Hepatocyte (in vitro differentiated cells): Measurements from ENCODE around the gene MT1F. TPM values are rescaled to one million over a fixed set of nuclear protein-coding genes. Genes with fewer than 3 reads are reported as not detected.

Source experiments
- DNase-seq: peaks from one replicate; pipeline ENCODE4 v3.0.0-alpha.2; 2016; ENCODE audit warnings: low spot score
- H2AFZ ChIP-seq: fragments of 200-600 bp; sonication (generic); 2 replicates; pipeline ENCODE4 v1.6.0; 2016; ENCODE audit warnings: antibody characterized with exemption, mild to moderate bottlenecking
- H3K27ac ChIP-seq: fragments of 200-600 bp; sonication (generic); 2 replicates; pipeline ENCODE4 v1.5.1; 2016; ENCODE audit warnings: mild to moderate bottlenecking
- H3K27me3 ChIP-seq: fragments of 200-600 bp; sonication (generic); 2 replicates; pipeline ENCODE4 v1.6.1; 2016
- H3K36me3 ChIP-seq: fragments of 200-600 bp; sonication (generic); replicated peaks from 2 replicates; pipeline ENCODE4 v1.5.1; 2016; ENCODE audit warnings: low read depth; ENCODE audit not compliant: insufficient read depth
- H3K4me1 ChIP-seq: fragments of 200-600 bp; sonication (generic); 2 replicates; pipeline ENCODE4 v1.5.1; 2016; ENCODE audit warnings: mild to moderate bottlenecking, moderate library complexity; ENCODE audit not compliant: insufficient read depth
- H3K4me2 ChIP-seq: fragments of 200-600 bp; sonication (generic); 2 replicates; pipeline ENCODE4 v1.6.0; 2016
- H3K4me3 ChIP-seq: fragments of 200-600 bp; sonication (generic); 2 replicates; pipeline ENCODE4 v1.5.1; 2016; ENCODE audit warnings: mild to moderate bottlenecking
- H3K79me2 ChIP-seq: fragments of 200-600 bp; sonication (generic); 2 replicates; pipeline ENCODE4 v1.6.0; 2017; ENCODE audit warnings: mild to moderate bottlenecking
- H3K9me2 ChIP-seq: fragments of 200-600 bp; sonication (generic); replicated peaks from 2 replicates; pipeline ENCODE4 v1.6.0; 2017; ENCODE audit warnings: mild to moderate bottlenecking; ENCODE audit not compliant: insufficient read depth
- H3K9me3 ChIP-seq: fragments of 200-600 bp; sonication (generic); 2 replicates; pipeline ENCODE4 v1.5.1; 2016; ENCODE audit warnings: low read depth, mild to moderate bottlenecking
- H4K20me1 ChIP-seq: fragments of 200-600 bp; sonication (generic); 2 replicates; pipeline ENCODE4 v1.6.0; 2016; ENCODE audit warnings: mild to moderate bottlenecking; ENCODE audit not compliant: insufficient read depth, poor library complexity, severe bottlenecking
- CTCF ChIP-seq: fragments of 200-600 bp; sonication (generic); IDR thresholded peaks from 2 replicates; pipeline ENCODE4 v1.5.1; 2016; ENCODE audit warnings: antibody characterized with exemption, mild to moderate bottlenecking; ENCODE audit not compliant: poor library complexity
- EZH2 ChIP-seq: fragments of 200-600 bp; sonication (generic); IDR thresholded peaks from 2 replicates; pipeline ENCODE4 v1.6.1; 2016; ENCODE audit warnings: antibody characterized with exemption, mild to moderate bottlenecking, borderline replicate concordance
- EZH2phosphoT487 ChIP-seq: fragments of 200-600 bp; sonication (generic); IDR thresholded peaks from one replicate; pipeline ENCODE4 v1.6.1; 2018; ENCODE audit warnings: antibody characterized with exemption, mild to moderate bottlenecking, low read depth, moderate library complexity; ENCODE audit not compliant: unreplicated experiment, severe bottlenecking
- WGBS: methylation state at CpG from one replicate; pipeline ENCODE4 v1.1.6; 2016; ENCODE audit warnings: low lambda C conversion rate; ENCODE audit errors: missing lambda C conversion rate; 5-methylcytosine and 5-hydroxymethylcytosine counted together
- polyA plus RNA-seq: library from polyadenylated mRNA; unstranded; fragments of >200 nt; fragmentation: Nextera tagmentation; extraction: Ambion mirVana; gene quantifications from 2 replicates; pipeline ENCODE4 v1.2.1, GENCODE V29; 2016
- total RNA-seq: library from RNA; depleted of rRNA; stranded (reverse); fragments of >200 nt; gene quantifications from 2 replicates; pipeline ENCODE4 v1.2.3, GENCODE V29; 2014

The MT1F gene
- total and polyA plus RNA-seq, 2 experiments from 2014 or later: 7.1 to 11.8 TPM

- Histone ChIP-seq H3K4me1 (no peaks in the 10 kb centered on the region), H3K27me3 (peaks cover 39% of the 10 kb centered on the region), H3K79me2 (no peaks in the 10 kb centered on the region), H3K9me2 (no peaks in the 10 kb centered on the region), H4K20me1 (no peaks in the 10 kb centered on the region), H3K4me3 (no peak overlapping the region), H3K9me3 (no peaks in the 10 kb centered on the region), H3K4me2 (no peak overlapping the region), H3K27ac (no peak overlapping the region), H3K36me3 (no peaks in the 10 kb centered on the region), H2AFZ (no peak overlapping the region)
- DNase-seq: no peak
- WGBS: 55% methylated on average over 1 of the region's 1 CpG
- TF ChIP-seq EZH2 (no peak), CTCF (no peak), EZH2phosphoT487 (no peak)
Measured at GRCh38 chr16:56652600-56652999, 5.2 kb upstream of the MT1F start.

GRCh38 chr16:56653218-56653617, 4.5 kb upstream of the MT1F start:
- Histone ChIP-seq H3K27me3 (peaks cover 36% of the 10 kb centered on the region), H3K36me3 (no peaks in the 10 kb centered on the region), H4K20me1 (no peaks in the 10 kb centered on the region)

GRCh38 chr16:56658327-56658875, 642 bp downstream of the MT1F start:
- Histone ChIP-seq H3K4me2 (peak overlapping the region; percentile 92), H4K20me1 (no peaks in the 10 kb centered on the region), H3K4me3 (no peak overlapping the region), H3K4me1 (no peaks in the 10 kb centered on the region), H3K36me3 (no peaks in the 10 kb centered on the region), H3K27ac (no peak overlapping the region), H3K27me3 (peaks cover 58% of the 10 kb centered on the region), H3K79me2 (no peaks in the 10 kb centered on the region), H2AFZ (peak overlapping the region; percentile 68), H3K9me3 (no peaks in the 10 kb centered on the region), H3K9me2 (no peaks in the 10 kb centered on the region)
- 22% methylated on average over 10 of the region's 10 CpGs for WGBS
- no peak for TF ChIP-seq CTCF
- TF ChIP-seq EZH2phosphoT487: no peak
- no peak for TF ChIP-seq EZH2
- no peak for DNase-seq

More at GRCh38 chr16:56653218-56653617, 4.5 kb upstream of the MT1F start:
- no peaks in the 10 kb centered on the region for H3K9me3 ChIP-seq
- H2AFZ ChIP-seq: no peak overlapping the region
- no peak overlapping the region for H3K27ac ChIP-seq
- no peaks in the 10 kb centered on the region for H3K9me2 ChIP-seq
- WGBS: 88% methylated on average over 7 of the region's 7 CpGs
- no peaks in the 10 kb centered on the region for H3K79me2 ChIP-seq
- no peak overlapping the region for H3K4me3 ChIP-seq
- no peaks in the 10 kb centered on the region for H3K4me1 ChIP-seq
- no peak for DNase-seq
- no peak overlapping the region for H3K4me2 ChIP-seq
- TF ChIP-seq EZH2: no peak
- no peak for TF ChIP-seq EZH2phosphoT487
- no peak for TF ChIP-seq CTCF
